Stimulated activated CD4-positive, alpha-beta T cell treated with anti-CD3 and anti-CD28 coated beads, Interleukin-1b, Interleukin-23, amount 100 ng/mL, for 4 hours (primary cell): ENCODE results near the gene TPSAB1.
"Not testable (repeated sequence)": the region's sequence is repeated elsewhere in the genome, so short reads cannot be mapped to it uniquely, and the experiment has no call there.

Experiments
- DNase-seq, 2 donors: peaks; one replicate each; pipeline ENCODE4 v3.0.0-alpha.2; 2020; ENCODE audit warnings: low read depth in 2 of 2

TPSAB1 gene

GRCh38 chr16:1223355-1224214 is 16.9 kb upstream of the TPSAB1 start:
- DNase-seq = no peak

DNA sequence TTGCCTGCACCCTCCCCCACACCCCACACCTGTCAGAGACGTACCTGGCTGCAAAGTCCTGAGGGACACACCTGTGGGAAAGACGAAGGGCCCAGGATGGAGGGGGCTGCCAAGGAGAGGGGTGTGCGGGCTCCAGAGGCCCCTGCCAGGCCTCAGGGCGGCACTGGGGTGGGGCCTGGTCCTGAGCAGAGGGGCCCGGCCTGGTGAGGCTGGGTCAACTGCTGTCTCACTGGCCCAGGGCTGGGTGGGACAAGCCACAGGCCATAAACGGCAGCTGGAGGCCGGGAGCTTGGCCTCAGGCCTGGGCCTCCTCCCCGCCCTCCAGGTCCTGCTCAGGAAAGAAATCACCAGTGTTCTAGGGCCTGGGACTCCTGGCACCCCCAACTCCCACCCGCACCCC is 15.9 kb upstream of the TPSAB1 start:
- no peak for DNase-seq

- DNase-seq = no peak
Observed at GRCh38 chr16:1225051-1225451, 15.5 kb upstream of the TPSAB1 start, which contains the start of gene TPSG1. Gene TPSG1 (minus strand): TSS chr16:1225268. CDS start chr16:1225252, 16 bp downstream.

GRCh38 chr16:1225728-1226311 is 14.7 kb upstream of the TPSAB1 start:
- DNase-seq = not testable (repeated sequence)

DNA sequence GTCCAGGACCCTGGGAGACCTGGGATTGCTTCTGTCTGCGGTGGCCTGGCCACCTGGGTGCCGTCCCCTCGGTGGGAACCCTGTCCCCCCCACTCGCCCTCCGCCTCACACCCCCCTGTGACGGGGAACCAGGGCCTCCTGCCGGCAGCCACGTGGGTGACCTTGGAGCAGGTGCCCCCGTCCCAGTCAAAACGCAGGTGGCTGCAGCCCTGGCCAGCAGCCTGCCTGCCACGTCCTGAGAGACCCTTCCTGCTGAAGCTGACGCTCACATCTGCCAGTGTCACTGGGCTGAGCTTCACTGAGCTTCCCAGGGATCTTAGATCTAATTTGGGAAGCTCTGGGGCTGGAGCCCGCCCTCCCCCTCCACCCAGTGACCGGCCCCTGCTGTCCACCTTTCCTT is 13.8 kb upstream of the TPSAB1 start:
- DNase-seq = not testable (repeated sequence)

DNA sequence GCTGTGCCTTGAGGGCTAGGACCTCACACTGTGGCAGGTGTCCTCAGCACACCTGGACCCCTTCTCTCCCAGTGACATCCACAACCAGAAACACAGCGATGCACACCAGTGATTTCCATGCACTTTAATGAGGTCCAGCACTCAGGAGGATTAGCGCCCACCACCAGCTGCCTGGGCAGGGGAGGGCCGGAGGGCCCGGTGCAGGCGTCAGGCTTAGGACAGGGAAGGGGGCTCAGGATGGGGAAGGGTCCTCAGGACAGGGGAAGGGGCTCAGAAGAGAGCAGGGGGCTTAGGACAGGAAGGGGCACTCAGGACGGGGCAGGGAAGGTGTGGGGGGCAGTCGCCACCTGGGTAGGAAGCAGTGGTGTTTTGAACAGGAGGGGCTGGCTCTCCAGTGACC is 12.3 kb upstream of the TPSAB1 start:
- not testable (repeated sequence) for DNase-seq

GRCh38 chr16:1229476-1229875 is 11.0 kb upstream of the TPSAB1 start:
- not testable (repeated sequence) for DNase-seq

GRCh38 chr16:1230084-1230470 is 10.4 kb upstream of the TPSAB1 start, which contains the start of gene TPSB2:
Gene TPSB2 (minus strand): TSS chr16:1230184. CDS start chr16:1229951, 233 bp downstream.
- not testable (repeated sequence) for DNase-seq

DNA sequence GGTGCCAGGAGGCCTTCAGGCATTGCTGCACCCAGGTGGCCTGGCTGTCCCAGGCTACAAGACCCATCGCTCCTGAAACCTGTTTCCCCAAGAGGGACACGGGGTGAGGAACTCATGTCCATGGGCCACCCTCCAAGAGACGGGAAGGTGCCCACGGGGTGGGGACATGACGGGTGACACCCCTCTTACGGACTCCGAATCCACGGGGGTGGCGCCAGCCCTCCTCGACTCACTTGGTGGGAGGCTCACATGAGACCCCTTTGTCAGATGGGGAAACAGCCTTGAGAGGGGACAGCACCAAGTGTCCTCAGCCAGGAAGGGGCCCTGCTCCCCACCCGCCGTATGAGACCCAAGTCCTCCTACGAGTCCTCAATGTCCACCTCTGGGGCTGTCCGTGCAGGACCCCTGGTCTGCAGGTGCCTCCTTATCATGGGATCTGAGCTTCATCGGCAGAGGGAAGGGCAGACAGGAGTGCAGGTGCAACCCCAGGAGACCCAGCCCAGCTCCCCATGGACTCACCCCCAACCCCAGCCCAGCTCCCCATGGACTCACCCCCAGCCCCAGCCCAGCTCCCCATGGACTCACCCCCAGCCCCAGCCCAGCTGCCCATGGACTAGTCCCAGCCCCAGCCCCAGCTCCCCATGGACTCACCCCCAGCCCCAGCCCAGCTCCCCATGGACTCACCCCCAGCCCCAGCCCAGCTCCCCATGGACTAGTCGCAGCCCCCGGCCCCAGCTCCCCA is 9.9 kb upstream of the TPSAB1 start:
- not testable (repeated sequence) for DNase-seq

GRCh38 chr16:1231301-1231700 is 9.2 kb upstream of the TPSAB1 start:
- DNase-seq = not testable (repeated sequence)

DNA sequence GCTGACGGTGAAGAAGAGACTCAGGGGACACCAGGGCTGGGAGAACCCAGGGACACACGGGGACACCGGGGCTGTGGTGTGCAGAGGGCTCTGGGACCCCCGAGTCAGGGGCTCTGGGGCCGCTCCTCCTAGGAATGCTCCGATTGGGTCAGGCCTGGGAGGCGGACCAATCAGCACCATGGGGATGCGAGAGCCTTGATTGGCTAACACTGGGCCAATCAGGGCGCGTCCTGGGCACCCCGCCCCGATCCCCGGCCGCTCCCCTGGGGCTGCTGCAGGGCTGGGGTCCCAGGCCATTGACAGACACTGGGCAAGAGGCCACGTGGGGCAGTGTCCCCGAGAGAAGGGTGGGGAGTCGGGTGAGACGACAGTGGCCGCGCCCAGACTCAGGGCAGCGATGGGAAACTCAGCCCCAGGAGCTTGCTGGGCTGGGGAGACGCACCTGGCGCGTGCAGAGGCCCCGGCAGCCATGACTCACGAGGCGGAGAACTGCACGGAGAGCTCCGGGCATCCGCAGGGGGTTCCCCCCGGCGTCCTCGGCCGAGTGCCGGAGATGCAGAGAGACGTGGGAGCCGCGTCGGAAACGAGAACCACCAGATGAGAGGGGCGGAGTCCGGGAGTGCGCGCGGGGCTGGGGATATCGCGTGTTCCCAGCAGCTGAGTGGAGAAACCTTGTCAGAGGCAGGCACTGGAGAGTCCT is 8.3 kb upstream of the TPSAB1 start:
- DNase-seq = not testable (repeated sequence)

- DNase-seq = not testable (repeated sequence)
Observed at GRCh38 chr16:1236659-1237058, 3.8 kb upstream of the TPSAB1 start.

DNA sequence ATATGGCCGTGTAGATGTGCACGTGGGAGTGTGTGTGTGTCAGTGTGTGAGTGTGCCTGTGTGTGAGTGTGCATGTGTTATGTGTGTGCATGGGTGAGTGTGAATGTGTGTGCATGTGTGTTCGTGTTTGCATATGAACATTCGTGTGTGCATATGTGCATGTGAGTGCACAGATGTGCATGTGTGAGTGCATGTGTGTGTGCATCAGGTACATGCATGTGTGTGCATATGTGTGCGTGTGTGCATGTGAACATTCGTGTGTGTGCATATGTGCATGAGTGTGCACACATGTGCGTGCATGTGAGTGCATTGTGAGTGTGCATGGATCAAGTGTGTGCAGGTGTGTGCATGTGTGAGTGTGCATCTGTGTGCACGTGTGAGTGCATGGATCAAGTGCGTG is 2.5 kb upstream of the TPSAB1 start:
- no peak for DNase-seq

- not testable (repeated sequence) for DNase-seq
Observed at GRCh38 chr16:1238909-1239308, 1.6 kb upstream of the TPSAB1 start.

GRCh38 chr16:1239575-1239974 is 930 bp upstream of the TPSAB1 start:
- DNase-seq = not testable (repeated sequence)

DNA sequence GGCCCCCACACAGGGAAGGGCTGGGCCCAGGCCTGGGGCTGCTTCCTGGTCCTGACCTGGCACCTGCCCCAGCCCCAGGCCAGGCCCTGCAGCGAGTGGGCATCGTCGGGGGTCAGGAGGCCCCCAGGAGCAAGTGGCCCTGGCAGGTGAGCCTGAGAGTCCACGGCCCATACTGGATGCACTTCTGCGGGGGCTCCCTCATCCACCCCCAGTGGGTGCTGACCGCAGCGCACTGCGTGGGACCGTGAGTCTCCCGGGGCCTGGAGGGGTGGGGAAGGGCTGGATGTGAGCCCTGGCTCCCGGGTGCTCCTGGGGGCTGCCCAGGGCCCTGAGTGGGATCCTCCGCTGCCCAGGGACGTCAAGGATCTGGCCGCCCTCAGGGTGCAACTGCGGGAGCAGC is 576 bp downstream of the TPSAB1 start:
- DNase-seq = not testable (repeated sequence)

- DNase-seq = not testable (repeated sequence)
Observed at GRCh38 chr16:1243363-1243762, 2.9 kb downstream of the TPSAB1 start.

DNA sequence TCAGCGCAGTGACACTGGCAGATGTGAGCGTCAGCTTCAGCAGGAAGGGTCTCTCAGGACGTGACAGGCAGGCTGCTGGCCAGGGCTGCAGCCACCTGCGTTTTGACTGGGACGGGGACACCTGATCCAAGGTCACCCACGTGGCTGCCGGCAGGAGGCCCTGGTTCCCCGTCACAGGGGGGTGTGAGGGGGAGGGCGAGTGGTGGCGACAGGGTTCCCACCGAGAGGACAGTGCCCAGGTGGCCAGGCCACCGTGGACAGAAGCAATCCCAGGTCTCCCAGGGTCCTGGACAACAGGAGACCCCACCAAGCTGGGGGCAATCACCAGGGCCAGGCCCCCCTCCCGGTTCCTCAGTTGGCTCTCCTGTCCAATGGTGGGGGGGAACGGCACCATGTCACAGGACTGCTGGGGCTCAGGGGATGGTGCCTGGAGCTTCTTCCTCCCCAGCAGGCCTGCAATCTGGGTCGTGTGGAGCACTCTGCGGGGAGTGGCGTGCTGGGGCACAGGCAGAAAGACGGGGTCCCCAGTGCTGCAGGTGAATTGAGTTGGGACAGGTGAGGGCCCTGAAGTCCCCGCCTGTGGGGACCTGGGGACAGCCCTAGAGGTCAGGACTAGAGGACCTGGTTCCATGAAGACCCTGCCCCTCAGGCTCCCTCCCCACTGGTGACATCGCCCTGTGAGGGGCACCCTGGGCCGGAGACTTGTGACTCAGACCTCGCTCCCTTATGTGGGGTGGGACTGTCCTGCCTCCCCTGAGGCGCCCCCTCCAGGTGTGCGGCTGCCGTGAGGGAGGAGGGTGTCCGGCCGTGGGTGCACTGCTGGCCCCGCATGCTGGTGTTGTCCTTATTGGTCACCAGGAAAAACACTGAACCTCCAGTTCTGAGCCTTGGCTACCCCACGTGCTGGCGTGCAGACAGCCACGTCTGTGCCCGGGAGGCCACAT is 3.7 kb downstream of the TPSAB1 start:
- DNase-seq = not testable (repeated sequence)

- no peak for DNase-seq
Observed at GRCh38 chr16:1244881-1245280, 4.4 kb downstream of the TPSAB1 start.

DNA sequence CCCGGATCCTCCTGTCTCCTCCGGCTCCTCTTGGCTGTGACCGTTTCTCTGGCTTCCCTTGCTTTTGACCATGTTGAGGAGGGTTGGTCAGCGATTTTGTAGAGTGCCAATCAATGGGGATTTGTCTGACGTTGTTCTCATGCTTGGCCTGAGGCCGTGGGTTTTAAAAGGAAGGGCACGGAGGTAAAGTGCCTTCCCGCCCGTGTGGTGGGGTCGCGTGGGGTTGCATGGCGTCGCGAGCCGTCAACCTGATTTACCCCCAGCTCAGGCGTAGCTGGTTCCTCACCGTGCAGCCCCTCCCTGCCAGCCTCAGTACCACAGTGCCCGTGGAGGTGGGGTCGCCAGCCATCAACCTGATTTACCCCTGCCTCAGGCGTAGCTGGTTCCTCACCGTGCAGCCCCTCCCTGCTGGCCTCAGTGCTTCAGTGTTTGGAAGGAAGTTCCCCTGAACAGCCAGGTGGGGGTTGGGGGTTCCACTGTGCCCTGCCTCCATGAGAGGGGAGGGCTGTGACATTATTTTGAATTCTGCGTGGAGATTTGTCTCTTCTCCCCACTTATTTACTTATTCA is 5.0 kb downstream of the TPSAB1 start:
- DNase-seq = no peak
